NB4 (cell line): ENCODE measurements around the gene GOLGA8R.
"Not testable (repeated sequence)": the region's sequence is repeated elsewhere in the genome, so short reads cannot be mapped to it uniquely, and the experiment has no call there.

Experiments used
- TF ChIP-seq, protein P1 (sequence below): IDR thresholded peaks from one replicate; pipeline ENCODE4 v1.5.1; 2012; ENCODE audit warnings: low read depth, low read length
- TF ChIP-seq, protein P2 (sequence below): IDR thresholded peaks from 2 replicates; pipeline ENCODE4 v1.6.1; 2011; ENCODE audit warnings: low read depth, low read length

DNA sequence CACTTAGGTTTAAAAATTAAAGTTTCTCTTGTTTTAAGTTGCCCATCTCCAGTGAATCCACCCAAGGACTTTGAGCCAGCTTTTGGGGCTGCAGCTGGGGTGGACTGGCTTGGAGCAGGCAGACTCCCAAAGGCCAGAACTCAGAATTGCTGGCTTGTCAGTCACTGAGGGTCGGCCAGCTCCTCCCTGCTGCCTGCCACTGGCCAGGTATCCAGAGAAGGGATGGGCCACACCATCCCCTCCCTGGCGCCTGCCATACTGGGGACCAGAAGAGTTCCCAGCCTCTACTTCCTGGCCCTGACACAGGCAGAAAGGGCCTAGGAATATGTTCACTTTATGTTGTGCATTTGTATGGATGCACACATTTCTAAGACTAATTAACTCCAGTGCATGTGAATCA lies 53.1 kb downstream of the GOLGA8R start:
- TF ChIP-seq, protein P1, sequence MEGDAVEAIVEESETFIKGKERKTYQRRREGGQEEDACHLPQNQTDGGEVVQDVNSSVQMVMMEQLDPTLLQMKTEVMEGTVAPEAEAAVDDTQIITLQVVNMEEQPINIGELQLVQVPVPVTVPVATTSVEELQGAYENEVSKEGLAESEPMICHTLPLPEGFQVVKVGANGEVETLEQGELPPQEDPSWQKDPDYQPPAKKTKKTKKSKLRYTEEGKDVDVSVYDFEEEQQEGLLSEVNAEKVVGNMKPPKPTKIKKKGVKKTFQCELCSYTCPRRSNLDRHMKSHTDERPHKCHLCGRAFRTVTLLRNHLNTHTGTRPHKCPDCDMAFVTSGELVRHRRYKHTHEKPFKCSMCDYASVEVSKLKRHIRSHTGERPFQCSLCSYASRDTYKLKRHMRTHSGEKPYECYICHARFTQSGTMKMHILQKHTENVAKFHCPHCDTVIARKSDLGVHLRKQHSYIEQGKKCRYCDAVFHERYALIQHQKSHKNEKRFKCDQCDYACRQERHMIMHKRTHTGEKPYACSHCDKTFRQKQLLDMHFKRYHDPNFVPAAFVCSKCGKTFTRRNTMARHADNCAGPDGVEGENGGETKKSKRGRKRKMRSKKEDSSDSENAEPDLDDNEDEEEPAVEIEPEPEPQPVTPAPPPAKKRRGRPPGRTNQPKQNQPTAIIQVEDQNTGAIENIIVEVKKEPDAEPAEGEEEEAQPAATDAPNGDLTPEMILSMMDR, result not testable (repeated sequence)
- TF ChIP-seq, protein P2, sequence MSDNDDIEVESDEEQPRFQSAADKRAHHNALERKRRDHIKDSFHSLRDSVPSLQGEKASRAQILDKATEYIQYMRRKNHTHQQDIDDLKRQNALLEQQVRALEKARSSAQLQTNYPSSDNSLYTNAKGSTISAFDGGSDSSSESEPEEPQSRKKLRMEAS, result not testable (repeated sequence)
